GM18526 (cell line): ENCODE results near the gene ANKFN1.

Experiments used
- POLR2A ChIP-seq: IDR thresholded peaks from 3 replicates; pipeline ENCODE4 v1.6.1; 2011; ENCODE audit not compliant: insufficient read length; ENCODE audit errors: extremely low read depth

ANKFN1 gene

GRCh38 chr17:56319531-56319930 is 166.3 kb downstream of the ANKFN1 start:
- TF ChIP-seq POLR2A: no peak

GRCh38 chr17:56320443-56320842 is 167.2 kb downstream of the ANKFN1 start:
- TF ChIP-seq POLR2A: no peak

- no peak for TF ChIP-seq POLR2A
Measured at GRCh38 chr17:56322991-56323390, 169.7 kb downstream of the ANKFN1 start.

- TF ChIP-seq POLR2A: no peak
Measured at GRCh38 chr17:56324676-56325075, 171.4 kb downstream of the ANKFN1 start.

GRCh38 chr17:56325313-56326000 is 172.2 kb downstream of the ANKFN1 start:
- TF ChIP-seq POLR2A: no peak

GRCh38 chr17:56326001-56326359 is 172.7 kb downstream of the ANKFN1 start:
- no peak for TF ChIP-seq POLR2A

- TF ChIP-seq POLR2A: no peak
Measured at GRCh38 chr17:56347639-56348038, 194.4 kb downstream of the ANKFN1 start.

- no peak for TF ChIP-seq POLR2A
Measured at GRCh38 chr17:56350592-56350991, 197.3 kb downstream of the ANKFN1 start.

- no peak for TF ChIP-seq POLR2A
Measured at GRCh38 chr17:56351675-56352074, 198.4 kb downstream of the ANKFN1 start.

- TF ChIP-seq POLR2A: no peak
Measured at GRCh38 chr17:56358651-56359050, 205.4 kb downstream of the ANKFN1 start.

- no peak for TF ChIP-seq POLR2A
Measured at GRCh38 chr17:56359518-56359917, 206.2 kb downstream of the ANKFN1 start.

- TF ChIP-seq POLR2A: no peak
Measured at GRCh38 chr17:56367366-56367765, 214.1 kb downstream of the ANKFN1 start.

- no peak for TF ChIP-seq POLR2A
Measured at GRCh38 chr17:56373981-56374833, 220.9 kb downstream of the ANKFN1 start.

- no peak for TF ChIP-seq POLR2A
Measured at GRCh38 chr17:56389356-56389755, 236.1 kb downstream of the ANKFN1 start.

- TF ChIP-seq POLR2A: no peak
Measured at GRCh38 chr17:56392321-56392720, 239.0 kb downstream of the ANKFN1 start.

GRCh38 chr17:56393156-56393555 is 239.9 kb downstream of the ANKFN1 start:
- no peak for TF ChIP-seq POLR2A

GRCh38 chr17:56395787-56396186 is 242.5 kb downstream of the ANKFN1 start:
- no peak for TF ChIP-seq POLR2A

- no peak for TF ChIP-seq POLR2A
Measured at GRCh38 chr17:56407086-56407485, 253.8 kb downstream of the ANKFN1 start.
